B cell (primary cell): Measurements from ENCODE around the gene ATP9B.

Experiments used
- CTCF ChIP-seq: fragments of 200-600 bp; IDR thresholded peaks from one replicate; pipeline ENCODE4 v1.8.0; 2022; ENCODE audit warnings: antibody characterized with exemption, mild to moderate bottlenecking
- EZH2 ChIP-seq: IDR thresholded peaks from 2 replicates; pipeline ENCODE4 v1.6.1; 2012; ENCODE audit warnings: borderline replicate concordance, low read depth, mild to moderate bottlenecking, moderate library complexity, low read length; ENCODE audit not compliant: insufficient read depth, poor library complexity, severe bottlenecking

DNA sequence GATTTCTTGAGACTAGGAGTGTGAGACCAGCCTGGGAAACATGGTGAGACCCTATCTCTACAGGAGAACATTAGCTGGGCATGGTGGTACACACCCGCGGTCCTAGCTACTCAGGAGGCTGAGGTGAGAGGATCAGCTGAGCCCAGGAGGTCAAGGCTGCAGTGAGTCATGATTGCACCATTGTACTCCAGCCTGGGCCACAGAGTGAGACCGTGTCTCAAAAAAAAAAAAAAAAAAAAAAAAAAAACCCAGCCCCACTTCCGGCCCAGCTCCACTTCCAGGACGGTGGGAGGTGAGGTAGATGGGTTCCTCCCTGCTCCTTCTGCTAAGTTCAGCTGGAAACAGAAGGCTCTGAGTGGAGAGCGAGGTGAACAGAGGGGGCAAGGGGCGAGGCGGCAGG lies 285.2 kb downstream of the ATP9B start:
- TF ChIP-seq CTCF = no peak
- no peak for TF ChIP-seq EZH2
